NB4 (cell line): ENCODE results near the gene LRRK1.

ENCODE experiments used
- CTCF ChIP-seq: IDR thresholded peaks from one replicate; pipeline ENCODE4 v1.5.1; 2012; ENCODE audit warnings: low read depth, low read length
- MYC ChIP-seq: IDR thresholded peaks from 2 replicates; pipeline ENCODE4 v1.6.1; 2011; ENCODE audit warnings: low read depth, low read length
- POLR2A ChIP-seq: IDR thresholded peaks from 2 replicates; pipeline ENCODE4 v1.6.1; 2011; ENCODE audit warnings: mild to moderate bottlenecking; ENCODE audit not compliant: insufficient read length; ENCODE audit errors: extremely low read depth
- TF ChIP-seq, protein P1 (sequence below): IDR thresholded peaks from 2 replicates; pipeline ENCODE4 v1.6.1; 2011; ENCODE audit warnings: low read depth, low read length

- TF ChIP-seq CTCF (no peak), POLR2A (no peak), MYC (no peak)
- TF ChIP-seq, protein P1, sequence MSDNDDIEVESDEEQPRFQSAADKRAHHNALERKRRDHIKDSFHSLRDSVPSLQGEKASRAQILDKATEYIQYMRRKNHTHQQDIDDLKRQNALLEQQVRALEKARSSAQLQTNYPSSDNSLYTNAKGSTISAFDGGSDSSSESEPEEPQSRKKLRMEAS: no peak
Observed at GRCh38 chr15:101052031-101052620, 133.0 kb downstream of the LRRK1 start.
